HG02610 (cell line): Measurements from ENCODE around the gene BMS1.
"Not testable (repeated sequence)": the region's sequence is repeated elsewhere in the genome, so short reads cannot be mapped to it uniquely, and the experiment has no call there.

Experiments used
- ATAC-seq: cut with Tn5 transposase; IDR thresholded peaks from one replicate; pipeline ENCODE4 v1.9.1; 2021; ENCODE audit warnings: mild to moderate bottlenecking, moderate library complexity; ENCODE audit not compliant: unreplicated experiment

BMS1 gene

GRCh38 chr10:42862801-42863200 lies 80.2 kb downstream of the BMS1 start:
- not testable (repeated sequence) for ATAC-seq

- ATAC-seq, result no peak
Observed at GRCh38 chr10:42864575-42864974, 82.0 kb downstream of the BMS1 start.

- ATAC-seq, result no peak
Observed at GRCh38 chr10:42865716-42866114, 83.1 kb downstream of the BMS1 start.

GRCh38 chr10:42866115-42866995 lies 83.8 kb downstream of the BMS1 start:
- ATAC-seq, result peak; percentile 81

GRCh38 chr10:42867571-42867970 lies 85.0 kb downstream of the BMS1 start:
- no peak for ATAC-seq

- no peak for ATAC-seq
Observed at GRCh38 chr10:42868530-42868929, 85.9 kb downstream of the BMS1 start.

GRCh38 chr10:42869977-42870350 lies 87.4 kb downstream of the BMS1 start:
- ATAC-seq, result no peak

GRCh38 chr10:42871138-42871641 lies 88.6 kb downstream of the BMS1 start:
- not testable (repeated sequence) for ATAC-seq

GRCh38 chr10:42871823-42872222 lies 89.2 kb downstream of the BMS1 start:
- no peak for ATAC-seq

- no peak for ATAC-seq
Observed at GRCh38 chr10:42872865-42873435, 90.4 kb downstream of the BMS1 start.

- ATAC-seq, result no peak
Observed at GRCh38 chr10:42874713-42875387, 92.3 kb downstream of the BMS1 start.

- no peak for ATAC-seq
Observed at GRCh38 chr10:42875388-42875755, 92.8 kb downstream of the BMS1 start.

- no peak for ATAC-seq
Observed at GRCh38 chr10:42875798-42876341, 93.3 kb downstream of the BMS1 start.

- ATAC-seq, result no peak
Observed at GRCh38 chr10:42876476-42876875, 93.9 kb downstream of the BMS1 start.

GRCh38 chr10:42876945-42877344 lies 94.3 kb downstream of the BMS1 start:
- no peak for ATAC-seq

GRCh38 chr10:42877496-42878030 lies 95.0 kb downstream of the BMS1 start:
- no peak for ATAC-seq

- no peak for ATAC-seq
Observed at GRCh38 chr10:42878134-42878820, 95.7 kb downstream of the BMS1 start.

GRCh38 chr10:42878821-42879195 lies 96.2 kb downstream of the BMS1 start:
- no peak for ATAC-seq

GRCh38 chr10:42879380-42880254 lies 97.0 kb downstream of the BMS1 start:
- ATAC-seq, result no peak

- ATAC-seq, result no peak
Observed at GRCh38 chr10:42880255-42880620, 97.6 kb downstream of the BMS1 start.
